CD4-positive, alpha-beta T cell treated with Interleukin-15 for 1 hour (primary cell): ENCODE results near the gene TRIM24.
"Not testable (repeated sequence)": the region's sequence is repeated elsewhere in the genome, so short reads cannot be mapped to it uniquely, and the experiment has no call there.

Source experiments
- DNase-seq: peaks from one replicate; pipeline ENCODE4 v3.0.0-alpha.2; 2020

The TRIM24 gene

GRCh38 chr7:138460176-138460648 lies at the start of gene TRIM24:
Gene TRIM24 (plus strand): TSS chr7:138460259. CDS start chr7:138460549, 290 bp downstream.
- no peak for DNase-seq

GRCh38 chr7:138412077-138412476 lies 48.0 kb upstream of the TRIM24 start:
- DNase-seq: not testable (repeated sequence)

- not testable (repeated sequence) for DNase-seq
Observed at GRCh38 chr7:138412921-138413320, 47.1 kb upstream of the TRIM24 start.

GRCh38 chr7:138417078-138417700 lies 42.9 kb upstream of the TRIM24 start:
- no peak for DNase-seq

- DNase-seq: no peak
Observed at GRCh38 chr7:138417764-138418163, 42.3 kb upstream of the TRIM24 start.

GRCh38 chr7:138418403-138418802 lies 41.7 kb upstream of the TRIM24 start:
- DNase-seq: not testable (repeated sequence)

GRCh38 chr7:138425026-138425425 lies 35.0 kb upstream of the TRIM24 start:
- no peak for DNase-seq

GRCh38 chr7:138429577-138430250 lies 30.3 kb upstream of the TRIM24 start:
- no peak for DNase-seq

- DNase-seq: no peak
Observed at GRCh38 chr7:138431517-138431916, 28.5 kb upstream of the TRIM24 start.

GRCh38 chr7:138433583-138434443 lies 26.2 kb upstream of the TRIM24 start:
- no peak for DNase-seq

- no peak for DNase-seq
Observed at GRCh38 chr7:138434597-138435019, 25.5 kb upstream of the TRIM24 start.

GRCh38 chr7:138435231-138435919 lies 24.7 kb upstream of the TRIM24 start:
- DNase-seq: no peak

- DNase-seq: no peak
Observed at GRCh38 chr7:138436388-138436787, 23.7 kb upstream of the TRIM24 start.

- DNase-seq: no peak
Observed at GRCh38 chr7:138440460-138440859, 19.6 kb upstream of the TRIM24 start.

- DNase-seq: no peak
Observed at GRCh38 chr7:138442822-138443221, 17.2 kb upstream of the TRIM24 start.

- DNase-seq: no peak
Observed at GRCh38 chr7:138449580-138449979, 10.5 kb upstream of the TRIM24 start.

- DNase-seq: no peak
Observed at GRCh38 chr7:138455609-138456008, 4.5 kb upstream of the TRIM24 start.

GRCh38 chr7:138456220-138456619 lies 3.8 kb upstream of the TRIM24 start:
- no peak for DNase-seq

GRCh38 chr7:138458576-138459412 lies 1.3 kb upstream of the TRIM24 start:
- DNase-seq: no peak

- DNase-seq: peak; percentile 98
Observed at GRCh38 chr7:138459413-138460175, 465 bp upstream of the TRIM24 start.
